ENCODE results near the gene TRAT1.

The TRAT1 gene

DNA sequence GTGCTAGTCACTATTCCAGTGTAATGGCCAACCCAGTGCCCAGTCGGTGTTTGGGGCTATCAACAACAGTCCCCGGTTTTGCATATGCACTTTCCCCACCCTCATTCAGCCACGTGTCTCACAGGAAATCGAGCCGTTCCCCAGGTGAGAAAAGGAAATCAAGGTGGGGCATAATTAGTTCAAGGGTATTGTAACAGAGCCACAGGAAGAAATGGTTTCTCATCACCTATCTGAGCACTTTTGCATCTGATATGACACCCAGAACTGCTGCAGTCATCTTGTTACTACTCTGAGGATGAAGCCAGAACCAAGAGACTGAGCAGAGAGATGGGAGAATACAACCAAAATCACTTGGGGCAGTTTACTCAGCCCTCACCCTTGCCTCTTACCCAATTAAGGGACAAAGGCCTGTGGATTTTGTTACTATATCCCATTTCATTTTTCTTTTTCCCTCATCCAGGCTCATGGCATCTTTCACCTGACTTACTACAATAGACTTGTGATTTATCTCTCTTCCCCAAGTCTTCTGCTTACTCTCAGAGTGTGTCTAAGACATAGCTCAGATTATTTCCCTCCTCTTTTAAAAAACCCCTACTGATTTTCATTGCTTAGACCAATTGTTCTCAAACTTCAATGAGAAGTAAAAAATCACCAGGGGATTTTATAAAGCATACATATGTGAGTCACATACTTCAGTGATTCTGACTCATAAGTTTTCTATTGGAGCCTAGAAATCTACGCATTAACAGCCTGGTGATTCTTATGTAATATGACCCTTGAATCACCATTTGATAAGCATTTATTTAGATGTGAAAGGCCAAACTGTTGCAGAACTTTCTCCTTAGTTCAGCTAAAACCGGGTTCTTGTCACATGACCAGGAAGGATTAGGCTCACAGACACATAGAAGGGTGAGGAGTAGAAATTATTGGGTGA lies 40.5 kb downstream of the TRAT1 start:
- DNase-seq = no peak

- DNase-seq = no peak
Observed at GRCh38 chr3:108863799-108864135, 41.2 kb downstream of the TRAT1 start.

- DNase-seq = no peak
Observed at GRCh38 chr3:108877901-108878300, 55.3 kb downstream of the TRAT1 start.

GRCh38 chr3:108879915-108880314 lies 57.3 kb downstream of the TRAT1 start:
- no peak for DNase-seq

GRCh38 chr3:108882762-108883161 lies 60.2 kb downstream of the TRAT1 start:
- DNase-seq = no peak

DNA sequence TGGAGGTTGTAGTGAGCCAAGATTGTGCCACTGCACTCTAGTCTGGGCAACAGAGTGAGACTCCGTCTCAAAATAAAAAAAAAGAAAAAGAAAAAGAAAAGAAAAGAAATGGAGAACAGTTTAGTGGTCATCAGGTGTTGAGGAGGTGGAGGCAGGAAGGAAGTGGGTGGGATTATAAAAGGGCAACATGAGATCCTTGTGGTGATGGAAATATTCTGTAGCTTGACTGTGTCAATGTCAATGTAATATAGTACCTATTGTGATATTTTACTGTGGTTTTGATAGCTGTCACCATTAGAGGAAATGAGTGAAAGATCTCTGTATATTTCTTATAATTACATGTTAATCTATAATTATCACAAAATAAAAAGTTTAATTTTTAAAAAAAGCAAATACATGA lies 60.8 kb downstream of the TRAT1 start:
- DNase-seq = no peak

DNA sequence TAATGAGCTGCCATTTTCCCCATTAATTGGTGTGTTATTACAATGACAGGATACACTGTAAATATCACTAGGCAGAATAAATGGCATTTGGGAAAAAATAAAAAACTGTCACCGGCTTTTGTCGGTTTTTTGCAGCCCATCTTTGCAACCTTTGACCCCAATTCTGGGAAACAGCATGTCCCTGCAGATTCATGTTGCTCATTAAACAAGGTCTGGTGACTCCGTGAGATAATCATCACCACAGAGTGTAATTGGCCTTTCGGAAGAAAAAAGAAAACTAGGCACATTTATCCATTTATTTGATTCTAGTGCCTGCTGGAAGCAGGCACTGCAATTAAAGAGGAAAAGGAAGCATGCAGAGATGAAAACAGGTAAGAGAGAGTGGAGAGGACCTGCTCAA lies 64.5 kb downstream of the TRAT1 start:
- DNase-seq = no peak

GRCh38 chr3:108887777-108888176 lies 65.2 kb downstream of the TRAT1 start:
- no peak for DNase-seq

- DNase-seq = no peak
Observed at GRCh38 chr3:108891833-108892232, 69.2 kb downstream of the TRAT1 start.

GRCh38 chr3:108894981-108895380 lies 72.4 kb downstream of the TRAT1 start:
- no peak for DNase-seq

DNA sequence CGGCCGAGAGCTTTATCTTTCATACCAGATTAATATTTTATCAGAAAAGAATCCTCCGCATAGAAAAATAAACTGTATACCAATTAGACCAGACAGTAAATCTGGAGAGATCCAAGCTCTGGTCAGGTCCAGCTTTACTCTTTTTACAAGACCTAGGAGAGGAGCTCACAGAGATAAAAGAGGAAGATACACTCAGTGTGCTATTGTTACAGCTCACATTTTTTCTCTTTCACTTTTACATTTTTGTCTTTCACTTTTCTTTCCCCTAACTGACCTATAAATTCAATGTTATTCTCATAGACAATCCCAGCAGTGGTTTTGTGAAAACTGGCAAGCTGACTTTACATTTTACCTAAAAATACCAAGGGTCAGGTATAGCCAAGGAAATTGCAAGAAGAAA lies 75.3 kb downstream of the TRAT1 start:
- no peak for DNase-seq

DNA sequence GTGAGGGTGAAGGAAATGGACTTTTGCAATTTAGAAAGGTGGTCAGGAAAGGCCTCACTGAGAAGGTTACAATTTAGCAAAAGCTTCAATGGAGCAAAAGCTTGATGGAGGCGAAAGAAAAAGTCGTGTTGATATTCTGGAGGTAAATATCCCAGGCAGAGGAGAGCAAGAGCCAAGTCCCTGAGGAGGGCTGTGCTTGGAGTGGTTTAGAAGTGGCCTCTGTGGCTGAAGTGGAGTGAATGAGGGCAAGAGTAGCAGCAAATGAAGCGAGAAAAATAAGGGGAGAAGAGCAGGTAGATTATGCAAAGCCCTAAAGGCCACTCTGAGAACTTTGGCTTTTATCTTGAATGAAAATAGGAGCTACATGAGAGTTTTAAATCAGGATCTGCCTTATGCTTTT lies 76.9 kb downstream of the TRAT1 start:
- no peak for DNase-seq

All from NCI-H2081 (cell line).